Tibial nerve (tissue), 3 donors: Measurements from ENCODE around the gene LYSMD4.

Experiments used
- POLR2A ChIP-seq, 2 donors: fragments of 450-650 bp; IDR thresholded peaks; one replicate each; pipeline ENCODE4 v1.6.1; 2017; ENCODE audit warnings: antibody characterized with exemption in 2 of 2, mild to moderate bottlenecking in 2 of 2, moderate library complexity in 2 of 2
- TF ChIP-seq, protein P1 (sequence below), 5 experiments: fragments of 200-600 bp in 3 of 5; fragments of 450-650 bp in 2 of 5; sonication (generic) in 3 of 5; IDR thresholded peaks; one replicate each; pipeline ENCODE4 v1.5.1; 2016 to 2019; ENCODE audit warnings: antibody characterized with exemption in 5 of 5, mild to moderate bottlenecking in 3 of 5, moderate library complexity in 2 of 5

DNA sequence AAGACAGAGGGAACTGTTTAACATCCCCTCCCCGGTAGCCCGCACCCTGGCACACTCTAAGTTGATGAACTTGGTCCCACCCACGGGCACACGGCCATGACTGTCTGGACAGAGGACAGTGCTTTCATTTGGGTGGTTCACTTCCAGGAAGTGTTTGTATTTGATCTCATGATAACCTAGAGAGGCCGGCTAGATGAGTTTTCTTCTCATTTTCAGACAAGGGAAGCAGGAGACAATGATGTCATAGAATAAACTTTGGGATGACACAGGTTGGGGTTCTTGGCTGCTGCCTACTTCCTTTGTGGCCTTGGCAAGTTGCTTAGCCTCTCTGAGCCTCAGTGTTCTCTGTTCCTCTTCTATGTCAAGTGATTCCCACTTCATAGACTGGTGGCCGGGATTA is 16.1 kb upstream of the LYSMD4 start:
- no peak for TF ChIP-seq POLR2A (IDR thresholded peaks at IDR 0.05)
- TF ChIP-seq, protein P1, sequence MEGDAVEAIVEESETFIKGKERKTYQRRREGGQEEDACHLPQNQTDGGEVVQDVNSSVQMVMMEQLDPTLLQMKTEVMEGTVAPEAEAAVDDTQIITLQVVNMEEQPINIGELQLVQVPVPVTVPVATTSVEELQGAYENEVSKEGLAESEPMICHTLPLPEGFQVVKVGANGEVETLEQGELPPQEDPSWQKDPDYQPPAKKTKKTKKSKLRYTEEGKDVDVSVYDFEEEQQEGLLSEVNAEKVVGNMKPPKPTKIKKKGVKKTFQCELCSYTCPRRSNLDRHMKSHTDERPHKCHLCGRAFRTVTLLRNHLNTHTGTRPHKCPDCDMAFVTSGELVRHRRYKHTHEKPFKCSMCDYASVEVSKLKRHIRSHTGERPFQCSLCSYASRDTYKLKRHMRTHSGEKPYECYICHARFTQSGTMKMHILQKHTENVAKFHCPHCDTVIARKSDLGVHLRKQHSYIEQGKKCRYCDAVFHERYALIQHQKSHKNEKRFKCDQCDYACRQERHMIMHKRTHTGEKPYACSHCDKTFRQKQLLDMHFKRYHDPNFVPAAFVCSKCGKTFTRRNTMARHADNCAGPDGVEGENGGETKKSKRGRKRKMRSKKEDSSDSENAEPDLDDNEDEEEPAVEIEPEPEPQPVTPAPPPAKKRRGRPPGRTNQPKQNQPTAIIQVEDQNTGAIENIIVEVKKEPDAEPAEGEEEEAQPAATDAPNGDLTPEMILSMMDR (IDR thresholded peaks at IDR 0.05) = no peak
